K562 (cell line): ENCODE measurements around the gene CALML4. TPM values are rescaled to one million over a fixed set of nuclear protein-coding genes. Genes with fewer than 3 reads are reported as not detected.

Source experiments
- ATAC-seq: fragments of 200-7000 bp; cut with Tn5 transposase; 3 replicates; pipeline ENCODE4 v1.9.1; 2020; ENCODE audit warnings: moderate library complexity
- BruUV-seq: library from RNA; stranded (reverse); fragments of 400-500 nt; replicated peaks from 2 replicates; lab custom pipeline; 2021; lab: Mats Ljungman, UMichigan
- CTCF ChIA-PET: fragments of 300-600 bp; formaldehyde crosslinking; extraction: SDS; loops from one replicate; lab custom pipeline; 2021; ENCODE audit warnings: low intra/inter-chr PET ratio; lab: Yijun Ruan, JAX
- POLR2A ChIA-PET: fragments of 300-600, 350-650 bp; sonication (Branson Sonifier 250); formaldehyde crosslinking; extraction: SDS; loops from one replicate; lab custom pipeline; 2021; ENCODE audit warnings: antibody characterized with exemption, inconsistent platforms; lab: Yijun Ruan, JAX
- DNase-seq, 4 experiments: peaks; one replicate each; pipeline versions ENCODE4 v3.0.0 to v3.0.0-alpha.2; 2011 to 2018; ENCODE audit warnings: low spot score in 3 of 4, mixed read lengths in 3 of 4; ENCODE audit errors: extremely low read depth in 1 of 4
- FAIRE-seq: peaks from 2 replicates; lab custom pipeline; 2011; peaks lifted over from hg19 to GRCh38; lab: Jason Lieb, UNC
- H2AFZ ChIP-seq: 2 replicates; pipeline ENCODE4 v1.6.0; 2011; ENCODE audit warnings: low read depth, low read length, control low read depth, inconsistent platforms
- H3K27ac ChIP-seq: fragments of 200-600 bp; 3 replicates; pipeline ENCODE4 v1.8.0; 2011; ENCODE audit warnings: low read depth, mild to moderate bottlenecking, control low read depth, inconsistent platforms, low read length, moderate library complexity, mixed read lengths; ENCODE audit errors: extremely low read depth
- H3K27me3 ChIP-seq, 2 experiments: fragments of 300-600 bp in 1 of 2; 2 replicates in 1 of 2; 3 replicates in 1 of 2; pipeline versions ENCODE4 v1.6.0 to v1.8.0; 2011; ENCODE audit warnings: inconsistent platforms in 2 of 2, low read length in 2 of 2, mild to moderate bottlenecking in 1 of 2, mixed read lengths in 1 of 2, moderate library complexity in 1 of 2; ENCODE audit not compliant: control insufficient read depth in 2 of 2, insufficient read depth in 2 of 2
- H3K36me3 ChIP-seq: fragments of 300-600 bp; 3 replicates; pipeline ENCODE4 v1.8.0; 2011; ENCODE audit warnings: mild to moderate bottlenecking, low read length, inconsistent platforms; ENCODE audit not compliant: control insufficient read depth, insufficient read depth
- H3K4me1 ChIP-seq, 2 experiments: fragments of 200-600 bp in 1 of 2; replicated peaks in 1 of 2; 2 replicates in 1 of 2; 3 replicates in 1 of 2; pipeline versions ENCODE4 v1.5.1 to v1.8.0; 2011; ENCODE audit warnings: inconsistent platforms in 2 of 2, low read length in 2 of 2, mild to moderate bottlenecking in 1 of 2, mixed read lengths in 1 of 2, moderate library complexity in 1 of 2; ENCODE audit not compliant: control insufficient read depth in 2 of 2, insufficient read depth in 2 of 2
- H3K4me2 ChIP-seq: 2 replicates; pipeline ENCODE4 v1.6.1; 2011; ENCODE audit warnings: low read length, control low read depth, inconsistent platforms, mixed read lengths; ENCODE audit not compliant: insufficient read depth
- H3K4me3 ChIP-seq: fragments of 200-600 bp; sonication (generic), shearing (Covaris generic); 2 replicates; pipeline ENCODE4 v1.5.1; 2016; ENCODE audit warnings: control low read depth, inconsistent platforms
- H3K79me2 ChIP-seq: fragments of 200-600 bp; 3 replicates; pipeline ENCODE4 v1.8.0; 2011; ENCODE audit warnings: low read length, inconsistent platforms; ENCODE audit not compliant: control insufficient read depth, insufficient read depth
- H3K9ac ChIP-seq, 2 experiments: 2 replicates each; pipeline versions ENCODE4 v1.6.0 to v1.6.1; 2011; ENCODE audit warnings: low read depth in 2 of 2, low read length in 2 of 2, control low read depth in 1 of 2, inconsistent platforms in 1 of 2, mild to moderate bottlenecking in 1 of 2, mixed read lengths in 1 of 2; ENCODE audit not compliant: insufficient read depth in 1 of 2
- H3K9me1 ChIP-seq: one replicate; pipeline ENCODE4 v1.6.0; 2011; ENCODE audit warnings: inconsistent platforms, mild to moderate bottlenecking, low read length, moderate library complexity; ENCODE audit not compliant: control insufficient read depth, insufficient read depth
- H3K9me3 ChIP-seq: replicated peaks from 2 replicates; pipeline ENCODE4 v1.5.1; 2011; ENCODE audit warnings: low read depth, low read length, inconsistent platforms; ENCODE audit not compliant: control insufficient read depth, insufficient read depth
- H4K20me1 ChIP-seq: replicated peaks from 2 replicates; pipeline ENCODE4 v1.6.1; 2011; ENCODE audit warnings: low read length, inconsistent platforms, mixed read lengths; ENCODE audit not compliant: control insufficient read depth, insufficient read depth
- C11orf30 ChIP-seq: fragments of 450-650 bp; IDR thresholded peaks from 2 replicates; pipeline ENCODE4 v1.6.1; 2016; ENCODE audit warnings: low read depth, mild to moderate bottlenecking
- DIDO1 ChIP-seq: fragments of 450-650 bp; IDR thresholded peaks from 2 replicates; pipeline ENCODE4 v1.6.1; 2016; ENCODE audit warnings: low read depth, missing biosample characterization, missing genetic modification characterization
- HMG20A ChIP-seq: fragments of 450-650 bp; formaldehyde crosslinking; conservative IDR thresholded peaks from 2 replicates; pipeline ENCODE4 v1.4.0; 2020; ENCODE audit warnings: mild to moderate bottlenecking, mixed read lengths
- MAFF ChIP-seq: IDR thresholded peaks from 2 replicates; pipeline ENCODE4 v1.6.1; 2012; ENCODE audit warnings: low read length, improper control_type of control experiment
- MAFG ChIP-seq: fragments of 450-650 bp; conservative IDR thresholded peaks from 2 replicates; pipeline ENCODE4 v1.6.1; 2016; ENCODE audit warnings: missing genetic modification characterization, missing compliant biosample characterization
- MAFK ChIP-seq: IDR thresholded peaks from 2 replicates; pipeline ENCODE4 v1.6.1; 2011; ENCODE audit warnings: low read length, improper control_type of control experiment
- XRCC3 ChIP-seq: fragments of 450-650 bp; IDR thresholded peaks from 2 replicates; pipeline ENCODE4 v1.6.1; 2017; ENCODE audit warnings: mild to moderate bottlenecking, moderate library complexity
- ZNF316 ChIP-seq: fragments of 450-650 bp; IDR thresholded peaks from 2 replicates; pipeline ENCODE4 v1.6.1; 2016
- WGBS: fragments of 100-300 bp; shearing (Covaris generic); methylation state at CpG from one replicate; pipeline ENCODE4 v1.1.6; 2016; ENCODE audit warnings: low coverage, mixed read lengths; ENCODE audit not compliant: insufficient coverage; ENCODE audit errors: missing lambda C conversion rate; 5-methylcytosine and 5-hydroxymethylcytosine counted together
- in situ Hi-C: fragments of 300-500 bp; cut with MboI; formaldehyde crosslinking; loops from 4 replicates; pipeline ENCODE4 v1.15.0; 2018; ENCODE audit warnings: inconsistent platforms, mixed read lengths
- intact Hi-C: fragments of 100-400 bp; cut with micrococcal nuclease; formaldehyde crosslinking; loops from 2 replicates; pipeline ENCODE4 v1.14.2; 2022
- polyA plus RNA-seq, 8 experiments: library from polyadenylated mRNA; depleted of rRNA in 4 of 8; stranded (reverse) in 5 of 8; unstranded in 3 of 8; fragments of >200 nt; fragmentation: Nextera tagmentation in 2 of 8; fragmentation: Illumina TruSeq in 1 of 8; extraction: Ambion mirVana in 2 of 8; extraction: Trizol in 1 of 8; gene quantifications; 2 replicates each; pipeline versions ENCODE4 v1.2.1 to v1.2.3, GENCODE V29; 2011 to 2014; ENCODE audit warnings: inconsistent platforms in 1 of 8, missing spikeins in 1 of 8
- total RNA-seq, 7 experiments: library from RNA; depleted of rRNA in 6 of 7; stranded (reverse); fragments of >200 nt in 6 of 7; fragmentation: Illumina TruSeq in 2 of 7; extraction: Trizol in 2 of 7; gene quantifications; 2 replicates each; pipeline versions ENCODE4 v1.2.1 to v1.2.3, GENCODE V29; 2011 to 2021; ENCODE audit warnings: low replicate concordance in 1 of 7
- TF ChIP-seq, protein P1 (sequence below), 3 experiments: fragments of 200-800 bp in 1 of 3; fragments of 250-450 bp in 1 of 3; fragments of 450-650 bp in 1 of 3; sonication (Bioruptor Pico) in 1 of 3; sonication (Bioruptor generic) in 1 of 3; formaldehyde crosslinking in 1 of 3; IDR thresholded peaks; 2 replicates each; pipeline versions ENCODE4 v1.6.1 to v1.8.0; 2016 to 2022; ENCODE audit warnings: mild to moderate bottlenecking in 2 of 3, missing genetic modification characterization in 2 of 3, missing compliant biosample characterization in 1 of 3, moderate library complexity in 1 of 3

Gene CALML4
- total and polyA plus RNA-seq, 9 of the 15 experiments (the other 6 are each of a cell fraction or from before 2014, with no cell fraction given), result 2.8 to 30.6 (median 15.5) TPM

DNA sequence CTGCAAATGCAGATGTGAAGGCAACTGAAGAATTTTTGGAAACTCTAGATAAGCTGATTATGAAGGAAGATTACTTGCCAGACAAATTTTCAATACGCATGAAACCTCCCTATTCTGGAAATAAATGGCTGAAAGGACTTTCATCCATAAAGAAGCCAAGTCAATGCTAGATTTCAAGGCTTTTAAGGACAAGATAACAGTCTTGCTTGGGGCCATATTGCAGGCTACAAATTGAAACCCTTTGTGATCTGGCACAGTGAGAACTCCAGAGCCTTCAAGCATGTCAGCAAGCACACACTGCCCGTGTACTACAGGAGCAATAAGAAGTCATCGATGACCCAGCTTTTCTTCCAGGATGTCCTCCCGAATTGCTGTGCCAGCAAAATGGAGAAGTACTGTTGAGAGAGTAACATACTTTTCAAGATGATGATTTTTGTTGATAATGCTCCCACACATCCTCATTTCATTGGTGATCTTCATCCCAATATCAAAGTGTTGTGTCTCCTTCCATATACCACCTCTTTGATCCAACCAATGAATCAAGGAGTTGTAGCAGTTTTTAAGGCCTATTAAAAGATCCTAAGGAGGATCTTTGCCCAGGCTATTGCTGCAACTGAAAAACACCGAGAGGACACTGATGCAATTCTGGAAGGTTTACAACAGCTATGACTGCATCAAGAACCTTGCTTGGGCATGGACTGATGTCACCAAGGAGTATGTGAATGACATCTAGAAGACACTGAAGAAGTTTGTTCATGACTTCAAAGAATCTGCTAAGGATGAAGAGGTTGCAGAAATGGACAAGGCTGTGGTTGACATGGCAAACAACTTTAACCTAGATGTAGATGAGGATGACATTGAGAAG, 20.3 kb downstream of the CALML4 start:
- WGBS, result 90% methylated on average over 5 of the region's 5 CpGs

More for the DNA sequence above, 20.3 kb downstream of the CALML4 start:
- DNase-seq (no peak), FAIRE-seq (peak; percentile 57), ATAC-seq (no peak)
- ChIA-PET POLR2A (interaction anchor here (1.2 kb wide), 1 partner anchor 332 kb away, joined by 3 read pairs; no protein-coding TSS in a partner anchor), CTCF (no interaction called here)
- no peak overlapping the region for H3K4me2 ChIP-seq
- no peak overlapping the region for H3K27ac ChIP-seq
- no peaks in the 10 kb centered on the region for H4K20me1 ChIP-seq
- H3K4me3 ChIP-seq, result no peak overlapping the region
- no peak overlapping the region for H2AFZ ChIP-seq
- H3K9me1 ChIP-seq, result no peaks in the 10 kb centered on the region
- TF ChIP-seq C11orf30, result peak; percentile 77
- peak; percentile 76 for TF ChIP-seq ZNF316
- TF ChIP-seq MAFG (tag), result peak; percentile 70
- peak; percentile 34; the same call in 1 of the 2 replicates for TF ChIP-seq MAFF
- no peak for TF ChIP-seq XRCC3
- no peak for TF ChIP-seq HMG20A (CRISPR knock-in tag)
- TF ChIP-seq DIDO1 (tag), result no peak
- peak; percentile 52; the same call in 1 of the 2 replicates for TF ChIP-seq MAFK
- TF ChIP-seq, protein P1, sequence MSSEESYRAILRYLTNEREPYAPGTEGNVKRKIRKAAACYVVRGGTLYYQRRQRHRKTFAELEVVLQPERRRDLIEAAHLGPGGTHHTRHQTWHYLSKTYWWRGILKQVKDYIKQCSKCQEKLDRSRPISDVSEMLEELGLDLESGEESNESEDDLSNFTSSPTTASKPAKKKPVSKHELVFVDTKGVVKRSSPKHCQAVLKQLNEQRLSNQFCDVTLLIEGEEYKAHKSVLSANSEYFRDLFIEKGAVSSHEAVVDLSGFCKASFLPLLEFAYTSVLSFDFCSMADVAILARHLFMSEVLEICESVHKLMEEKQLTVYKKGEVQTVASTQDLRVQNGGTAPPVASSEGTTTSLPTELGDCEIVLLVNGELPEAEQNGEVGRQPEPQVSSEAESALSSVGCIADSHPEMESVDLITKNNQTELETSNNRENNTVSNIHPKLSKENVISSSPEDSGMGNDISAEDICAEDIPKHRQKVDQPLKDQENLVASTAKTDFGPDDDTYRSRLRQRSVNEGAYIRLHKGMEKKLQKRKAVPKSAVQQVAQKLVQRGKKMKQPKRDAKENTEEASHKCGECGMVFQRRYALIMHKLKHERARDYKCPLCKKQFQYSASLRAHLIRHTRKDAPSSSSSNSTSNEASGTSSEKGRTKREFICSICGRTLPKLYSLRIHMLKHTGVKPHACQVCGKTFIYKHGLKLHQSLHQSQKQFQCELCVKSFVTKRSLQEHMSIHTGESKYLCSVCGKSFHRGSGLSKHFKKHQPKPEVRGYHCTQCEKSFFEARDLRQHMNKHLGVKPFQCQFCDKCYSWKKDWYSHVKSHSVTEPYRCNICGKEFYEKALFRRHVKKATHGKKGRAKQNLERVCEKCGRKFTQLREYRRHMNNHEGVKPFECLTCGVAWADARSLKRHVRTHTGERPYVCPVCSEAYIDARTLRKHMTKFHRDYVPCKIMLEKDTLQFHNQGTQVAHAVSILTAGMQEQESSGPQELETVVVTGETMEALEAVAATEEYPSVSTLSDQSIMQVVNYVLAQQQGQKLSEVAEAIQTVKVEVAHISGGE (CRISPR knock-in tag; IDR thresholded peaks at IDR 0.05), result no peak
- no peaks in the 10 kb centered on the region for H3K9me3 ChIP-seq
- H3K4me1 ChIP-seq, result no peaks in the 10 kb centered on the region
- H3K27me3 ChIP-seq, result no peaks in the 10 kb centered on the region
- H3K79me2 ChIP-seq, result no peaks in the 10 kb centered on the region
- no TSS peak for BruUV-seq
- peaks cover 88% of the 10 kb centered on the region for H3K36me3 ChIP-seq
- in situ Hi-C loops (no loop called here), intact Hi-C loops (no loop called here)
- H3K9ac ChIP-seq, result no peak overlapping the region
